H9 (cell line): ENCODE measurements around the gene PARP16. TPM values are rescaled to one million over a fixed set of nuclear protein-coding genes. Genes with fewer than 3 reads are reported as not detected.

Experiments
- DNase-seq: peaks from one replicate; pipeline ENCODE4 v3.0.0-alpha.2; 2017
- H2AFZ ChIP-seq: one replicate; pipeline ENCODE4 v1.6.1; 2013; ENCODE audit warnings: mild to moderate bottlenecking, low read length, control low read depth, moderate library complexity
- H2AK5ac ChIP-seq: 2 replicates; pipeline ENCODE4 v1.6.1; 2013; ENCODE audit warnings: low read length, control low read depth, mixed read lengths; ENCODE audit not compliant: insufficient read length
- H2BK120ac ChIP-seq: one replicate; pipeline ENCODE4 v1.6.1; 2013; ENCODE audit warnings: low read depth, mild to moderate bottlenecking, low read length, control low read depth, inconsistent platforms; ENCODE audit not compliant: poor library complexity, severe bottlenecking
- H2BK12ac ChIP-seq: 2 replicates; pipeline ENCODE4 v1.6.1; 2013; ENCODE audit warnings: low read length, control low read depth, mixed read lengths, low read depth; ENCODE audit not compliant: insufficient read length
- H2BK15ac ChIP-seq: 2 replicates; pipeline ENCODE4 v1.6.1; 2013; ENCODE audit warnings: low read depth, low read length, control low read depth
- H2BK20ac ChIP-seq: one replicate; pipeline ENCODE4 v1.6.1; 2013; ENCODE audit warnings: low read depth, mild to moderate bottlenecking, low read length, control low read depth, inconsistent platforms; ENCODE audit not compliant: poor library complexity, severe bottlenecking
- H2BK5ac ChIP-seq: 2 replicates; pipeline ENCODE4 v1.6.1; 2013; ENCODE audit warnings: low read length, control low read depth, mixed read lengths; ENCODE audit not compliant: insufficient read length
- H3K14ac ChIP-seq: 2 replicates; pipeline ENCODE4 v1.6.1; 2013; ENCODE audit warnings: low read length, control low read depth; ENCODE audit not compliant: insufficient read depth
- H3K18ac ChIP-seq: 2 replicates; pipeline ENCODE4 v1.6.1; 2013; ENCODE audit warnings: low read depth, mild to moderate bottlenecking, mixed read lengths, low read length, control low read depth; ENCODE audit not compliant: insufficient read length
- H3K23ac ChIP-seq: 2 replicates; pipeline ENCODE4 v1.6.1; 2013; ENCODE audit warnings: low read length, control low read depth, mixed read lengths, low read depth; ENCODE audit not compliant: insufficient read length
- H3K23me2 ChIP-seq: 2 replicates; pipeline ENCODE4 v1.6.1; 2013; ENCODE audit warnings: low read depth, mild to moderate bottlenecking, mixed read lengths, low read length, control low read depth; ENCODE audit not compliant: insufficient read length, poor library complexity, severe bottlenecking
- H3K27ac ChIP-seq: 2 replicates; pipeline ENCODE4 v1.5.1; 2013; ENCODE audit warnings: low read length, control low read depth, mixed read lengths, low read depth; ENCODE audit not compliant: insufficient read length
- H3K27me3 ChIP-seq: 2 replicates; pipeline ENCODE4 v1.6.1; 2013; ENCODE audit warnings: low read length, control low read depth, inconsistent platforms; ENCODE audit not compliant: insufficient read depth
- H3K4ac ChIP-seq: 2 replicates; pipeline ENCODE4 v1.6.1; 2013; ENCODE audit warnings: low read depth, mild to moderate bottlenecking, control low read depth, inconsistent platforms, low read length, moderate library complexity
- H3K4me1 ChIP-seq: 2 replicates; pipeline ENCODE4 v1.6.1; 2013; ENCODE audit warnings: low read length, control low read depth, inconsistent platforms; ENCODE audit not compliant: insufficient read depth
- H3K4me2 ChIP-seq: 2 replicates; pipeline ENCODE4 v1.6.1; 2013; ENCODE audit warnings: low read length, control low read depth, mixed read lengths; ENCODE audit not compliant: insufficient read length, insufficient read depth
- H3K56ac ChIP-seq: 2 replicates; pipeline ENCODE4 v1.6.1; 2013; ENCODE audit warnings: low read depth, mild to moderate bottlenecking, mixed read lengths, low read length, control low read depth; ENCODE audit not compliant: insufficient read length
- H3K79me1 ChIP-seq: 2 replicates; pipeline ENCODE4 v1.6.1; 2013; ENCODE audit warnings: low read depth, mild to moderate bottlenecking, moderate library complexity, low read length, control low read depth, inconsistent platforms; ENCODE audit not compliant: insufficient read depth, poor library complexity, severe bottlenecking
- H3K79me2 ChIP-seq: 2 replicates; pipeline ENCODE4 v1.6.1; 2013; ENCODE audit warnings: low read length, control low read depth, inconsistent platforms; ENCODE audit not compliant: insufficient read depth
- H3K9ac ChIP-seq: 2 replicates; pipeline ENCODE4 v1.6.1; 2013; ENCODE audit warnings: low read length, control low read depth, mixed read lengths; ENCODE audit not compliant: insufficient read length; ENCODE audit errors: extremely low read depth
- H3K9me3 ChIP-seq: one replicate; pipeline ENCODE4 v1.6.1; 2013; ENCODE audit warnings: low read depth, low read length, inconsistent platforms; ENCODE audit not compliant: control insufficient read depth
- H3T11ph ChIP-seq: one replicate; pipeline ENCODE4 v1.6.1; 2013; ENCODE audit warnings: mild to moderate bottlenecking, low read length, control low read depth, inconsistent platforms
- H4K20me1 ChIP-seq: one replicate; pipeline ENCODE4 v1.6.1; 2013; ENCODE audit not compliant: control insufficient read depth, insufficient read length, insufficient read depth
- H4K5ac ChIP-seq: 2 replicates; pipeline ENCODE4 v1.6.1; 2013; ENCODE audit warnings: low read depth, mild to moderate bottlenecking, mixed read lengths, low read length, control low read depth; ENCODE audit not compliant: insufficient read length
- H4K8ac ChIP-seq: replicated peaks from 2 replicates; pipeline ENCODE4 v1.6.1; 2013; ENCODE audit warnings: low read length, control low read depth, mixed read lengths, low read depth; ENCODE audit not compliant: insufficient read length
- H4K91ac ChIP-seq: 2 replicates; pipeline ENCODE4 v1.6.1; 2013; ENCODE audit warnings: low read depth, mild to moderate bottlenecking, moderate library complexity, mixed read lengths, low read length, control low read depth; ENCODE audit not compliant: insufficient read length
- H3K27ac Mint-ChIP-seq, 3 experiments: 2 replicates in 2 of 3; 3 replicates in 1 of 3; pipeline ENCODE4 v1.8.0; 2020 to 2021; ENCODE audit warnings: mixed read lengths in 3 of 3, mild to moderate bottlenecking in 1 of 3, moderate library complexity in 1 of 3
- H3K27me3 Mint-ChIP-seq: 2 replicates; pipeline ENCODE4 v1.8.0; 2021; ENCODE audit warnings: low read depth, mild to moderate bottlenecking, moderate library complexity, mixed read lengths
- H3K36me3 Mint-ChIP-seq, 3 experiments: 2 replicates in 2 of 3; 3 replicates in 1 of 3; pipeline ENCODE4 v1.8.0; 2020 to 2021; ENCODE audit warnings: low read depth in 3 of 3, mixed read lengths in 3 of 3; ENCODE audit not compliant: insufficient read depth in 1 of 3
- H3K4me1 Mint-ChIP-seq, 2 experiments: 2 replicates each; pipeline ENCODE4 v1.8.0; 2020; ENCODE audit warnings: mixed read lengths in 2 of 2
- H3K4me3 Mint-ChIP-seq, 2 experiments: 2 replicates in 1 of 2; 3 replicates in 1 of 2; pipeline ENCODE4 v1.8.0; 2020 to 2021; ENCODE audit warnings: mild to moderate bottlenecking in 2 of 2, mixed read lengths in 2 of 2, moderate library complexity in 1 of 2
- H3K9me3 Mint-ChIP-seq, 2 experiments: 2 replicates in 1 of 2; 3 replicates in 1 of 2; pipeline ENCODE4 v1.8.0; 2020; ENCODE audit warnings: mild to moderate bottlenecking in 2 of 2, mixed read lengths in 2 of 2, moderate library complexity in 1 of 2
- CTCF ChIP-seq: fragments of 200-600 bp; sonication (generic); conservative IDR thresholded peaks from 3 replicates; pipeline ENCODE4 v1.8.0; 2021; ENCODE audit warnings: antibody characterized with exemption, mild to moderate bottlenecking
- WGBS: extraction: QIAGEN DNeasy Blood & Tissue Kit; methylation state at CpG from one replicate; pipeline ENCODE4 v1.1.7; 2013; ENCODE audit warnings: missing lambda C conversion rate, low lambda C conversion rate, mixed read lengths; ENCODE audit not compliant: insufficient read length; ENCODE audit errors: extremely low coverage; 5-methylcytosine and 5-hydroxymethylcytosine counted together
- total RNA-seq: library from RNA; stranded (reverse); gene quantifications from 2 replicates; pipeline ENCODE4 v1.2.1, GENCODE V29; 2021

Gene PARP16
- total RNA-seq, 1 experiment from 2014 or later = 3.9 TPM

- DNase-seq = no peak
- no CpG with 5 or more reads among the region's 2 CpGs for whole genome bisulfite sequencing
- no peaks in the 10 kb centered on the region; a peak in 1 of 5 replicates for H3K9me3 Mint-ChIP-seq
- no peaks in the 10 kb centered on the region; the same call in 1 of the 2 replicates for H3K27me3 Mint-ChIP-seq
- Histone ChIP-seq H2AK5ac (no peak overlapping the region), H3K14ac (no peak overlapping the region), H3K79me1 (no peaks in the 10 kb centered on the region), H3K27ac (no peak overlapping the region), H3K4me1 (no peaks in the 10 kb centered on the region), H2BK20ac (no peak overlapping the region), H2BK120ac (no peak overlapping the region), H2BK15ac (no peak overlapping the region), H2AFZ (no peak overlapping the region), H3K4me2 (no peak overlapping the region), H2BK12ac (no peak overlapping the region), H3K27me3 (no peaks in the 10 kb centered on the region), H3K9ac (no peak overlapping the region), H3K23ac (no peak overlapping the region), H3T11ph (no peak overlapping the region), H3K9me3 (no peaks in the 10 kb centered on the region), H4K91ac (no peak overlapping the region), H3K56ac (no peak overlapping the region), H4K8ac (no peak overlapping the region), H3K18ac (no peak overlapping the region), H2BK5ac (no peak overlapping the region), H3K4ac (no peak overlapping the region), H3K79me2 (no peaks in the 10 kb centered on the region), H4K5ac (no peak overlapping the region), H4K20me1 (no peaks in the 10 kb centered on the region), H3K23me2 (no peaks in the 10 kb centered on the region)
- H3K4me3 Mint-ChIP-seq = no peak overlapping the region
- H3K4me1 Mint-ChIP-seq = peaks cover 10 to 17% of the 10 kb centered on the region in 2 experiments
- no peak overlapping the region for H3K27ac Mint-ChIP-seq
- TF ChIP-seq CTCF = no peak
- H3K36me3 Mint-ChIP-seq = peaks cover 18 to 25% (median 24%) of the 10 kb centered on the region in 3 experiments; a peak in 6 of 7 replicates
Measured at GRCh38 chr15:65326818-65327217, 40.1 kb upstream of the PARP16 start.
